Measurements from ENCODE around the gene SHISA8. TPM values are rescaled to one million over a fixed set of nuclear protein-coding genes. Genes with fewer than 3 reads are reported as not detected.

SHISA8 gene
- total RNA-seq, 1 donor from 2014 or later, result not detected

GRCh38 chr22:41935509-41935908, 20.6 kb upstream of the SHISA8 start:
- Mint-ChIP-seq H3K27ac (no peak overlapping the region), H3K4me1 (no peaks in the 10 kb centered on the region)

GRCh38 chr22:41935015-41935351, 20.1 kb upstream of the SHISA8 start:
- no peaks in the 10 kb centered on the region for H3K4me1 Mint-ChIP-seq

More at GRCh38 chr22:41935509-41935908, 20.6 kb upstream of the SHISA8 start:
- no peaks in the 10 kb centered on the region for H3K27me3 Mint-ChIP-seq (ENCODE audit: low read depth)
- DNase-seq (ENCODE audit: low spot score in 2 of 2, unreplicated experiment in 2 of 2), result no peak
- no peak for TF ChIP-seq CTCF (IDR thresholded peaks at IDR 0.05; ENCODE audit: unreplicated experiment)
- no peak overlapping the region for H3K4me3 Mint-ChIP-seq
- no peaks in the 10 kb centered on the region for H3K9me3 Mint-ChIP-seq
- H3K36me3 Mint-ChIP-seq, result no peaks in the 10 kb centered on the region

GRCh38 chr22:41934284-41935014, 19.6 kb upstream of the SHISA8 start:
- Mint-ChIP-seq H3K4me1 (no peaks in the 10 kb centered on the region), H3K9me3 (no peaks in the 10 kb centered on the region), H3K36me3 (no peaks in the 10 kb centered on the region), H3K4me3 (no peak overlapping the region), H3K27ac (no peak overlapping the region), H3K27me3 (ENCODE audit: low read depth) (no peaks in the 10 kb centered on the region)
- TF ChIP-seq CTCF (IDR thresholded peaks at IDR 0.05; ENCODE audit: unreplicated experiment), result no peak
- no peak for DNase-seq (ENCODE audit: low spot score in 2 of 2, unreplicated experiment in 2 of 2)

More at GRCh38 chr22:41935015-41935351, 20.1 kb upstream of the SHISA8 start:
- DNase-seq (ENCODE audit: low spot score in 2 of 2, unreplicated experiment in 2 of 2), result no peak
- TF ChIP-seq CTCF (IDR thresholded peaks at IDR 0.05; ENCODE audit: unreplicated experiment), result no peak
- Mint-ChIP-seq H3K4me3 (no peak overlapping the region), H3K27ac (no peak overlapping the region), H3K36me3 (no peaks in the 10 kb centered on the region), H3K9me3 (no peaks in the 10 kb centered on the region), H3K27me3 (ENCODE audit: low read depth) (no peaks in the 10 kb centered on the region)

GRCh38 chr22:41933411-41934177, 18.7 kb upstream of the SHISA8 start:
- no peaks in the 10 kb centered on the region for H3K9me3 Mint-ChIP-seq
- no peak for TF ChIP-seq CTCF (IDR thresholded peaks at IDR 0.05; ENCODE audit: unreplicated experiment)
- H3K4me1 Mint-ChIP-seq, result no peaks in the 10 kb centered on the region
- no peaks in the 10 kb centered on the region for H3K27me3 Mint-ChIP-seq (ENCODE audit: low read depth)
- H3K36me3 Mint-ChIP-seq, result no peaks in the 10 kb centered on the region
- H3K4me3 Mint-ChIP-seq, result no peak overlapping the region
- DNase-seq (ENCODE audit: low spot score in 2 of 2, unreplicated experiment in 2 of 2), result no peak
- H3K27ac Mint-ChIP-seq, result no peak overlapping the region

GRCh38 chr22:41932353-41932752, 17.5 kb upstream of the SHISA8 start:
- Mint-ChIP-seq H3K4me3 (no peak overlapping the region), H3K36me3 (no peaks in the 10 kb centered on the region), H3K27me3 (ENCODE audit: low read depth) (peaks cover 10% of the 10 kb centered on the region), H3K4me1 (peaks cover 7% of the 10 kb centered on the region), H3K9me3 (no peaks in the 10 kb centered on the region), H3K27ac (no peak overlapping the region)
- DNase-seq (ENCODE audit: low spot score in 2 of 2, unreplicated experiment in 2 of 2), result no peak
- TF ChIP-seq CTCF (IDR thresholded peaks at IDR 0.05; ENCODE audit: unreplicated experiment), result no peak
